Mesothelial cell of epicardium (in vitro differentiated cells): ENCODE measurements around the gene SMIM22. TPM values are rescaled to one million over a fixed set of nuclear protein-coding genes. Genes with fewer than 3 reads are reported as not detected.
A peak's percentile ranks its signal among the peaks of the same experiment; 100 is the strongest.

Experiments used
- DNase-seq, 2 experiments: peaks; one replicate each; pipeline ENCODE4 v3.0.0; 2021; ENCODE audit warnings: low spot score in 2 of 2; ENCODE audit not compliant: unreplicated experiment in 2 of 2
- H3K27ac Mint-ChIP-seq: 2 replicates; pipeline ENCODE4 v1.8.0; 2021; ENCODE audit warnings: mixed read lengths
- H3K27me3 Mint-ChIP-seq: 2 replicates; pipeline ENCODE4 v1.8.0; 2021; ENCODE audit warnings: low read depth, mixed read lengths
- H3K36me3 Mint-ChIP-seq: 2 replicates; pipeline ENCODE4 v1.8.0; 2021; ENCODE audit warnings: mixed read lengths
- H3K4me1 Mint-ChIP-seq: 2 replicates; pipeline ENCODE4 v1.8.0; 2021; ENCODE audit warnings: mixed read lengths
- H3K4me3 Mint-ChIP-seq: 2 replicates; pipeline ENCODE4 v1.8.0; 2021; ENCODE audit warnings: mild to moderate bottlenecking, moderate library complexity, mixed read lengths
- H3K9me3 Mint-ChIP-seq: 2 replicates; pipeline ENCODE4 v1.8.0; 2021; ENCODE audit warnings: mixed read lengths
- CTCF ChIP-seq: fragments of 200-600 bp; sonication (generic); IDR thresholded peaks from one replicate; pipeline ENCODE4 v1.5.0; 2021; ENCODE audit warnings: antibody characterized with exemption; ENCODE audit not compliant: unreplicated experiment
- total RNA-seq: library from RNA; stranded (reverse); gene quantifications from 3 replicates; pipeline ENCODE4 v1.2.1, GENCODE V29; 2021

Gene SMIM22
- total RNA-seq, 1 donor from 2014 or later, result not detected

- peak; percentile 88 to 98 for DNase-seq
- Mint-ChIP-seq H3K36me3 (peaks cover 2% of the 10 kb centered on the region), H3K9me3 (no peaks in the 10 kb centered on the region), H3K27me3 (no peaks in the 10 kb centered on the region), H3K27ac (peak within 1 kb of the TSS; percentile 97), H3K4me1 (peaks cover 15% of the 10 kb centered on the region), H3K4me3 (peak within 1 kb of the TSS; percentile 79)
- TF ChIP-seq CTCF, result no peak
Observed at GRCh38 chr16:4766875-4767628, 28.1 kb upstream of the SMIM22 start, which contains the start of gene ZNF500. Gene ZNF500 (minus strand): TSS chr16:4767162. CDS start chr16:4765978, 1,184 bp downstream.

GRCh38 chr16:4767872-4768548 is 27.2 kb upstream of the SMIM22 start:
- Mint-ChIP-seq H3K9me3 (no peaks in the 10 kb centered on the region), H3K27ac (peak overlapping the region; percentile 97), H3K27me3 (no peaks in the 10 kb centered on the region), H3K36me3 (no peaks in the 10 kb centered on the region), H3K4me3 (peak overlapping the region; percentile 79), H3K4me1 (peaks cover 15% of the 10 kb centered on the region)
- no peak for TF ChIP-seq CTCF
- no peak for DNase-seq

GRCh38 chr16:4768549-4769305 is 26.4 kb upstream of the SMIM22 start:
- peak; percentile 92 to 98 for DNase-seq
- H3K4me1 Mint-ChIP-seq, result peaks cover 15% of the 10 kb centered on the region
- peak overlapping the region; percentile 97 for H3K27ac Mint-ChIP-seq
- H3K9me3 Mint-ChIP-seq, result no peaks in the 10 kb centered on the region
- no peak for TF ChIP-seq CTCF
- no peaks in the 10 kb centered on the region for H3K36me3 Mint-ChIP-seq
- H3K27me3 Mint-ChIP-seq, result no peaks in the 10 kb centered on the region
- H3K4me3 Mint-ChIP-seq, result peak overlapping the region; percentile 79

- TF ChIP-seq CTCF, result no peak
- H3K4me3 Mint-ChIP-seq, result peak overlapping the region; percentile 79
- no peak overlapping the region for H3K27ac Mint-ChIP-seq
- no peak for DNase-seq
- H3K9me3 Mint-ChIP-seq, result no peaks in the 10 kb centered on the region
- H3K27me3 Mint-ChIP-seq, result no peaks in the 10 kb centered on the region
- H3K36me3 Mint-ChIP-seq, result no peaks in the 10 kb centered on the region
- peaks cover 15% of the 10 kb centered on the region for H3K4me1 Mint-ChIP-seq
Observed at GRCh38 chr16:4769306-4769638, 25.9 kb upstream of the SMIM22 start.

GRCh38 chr16:4771646-4772045 is 23.5 kb upstream of the SMIM22 start:
- no peak for DNase-seq
- H3K27ac Mint-ChIP-seq, result no peak overlapping the region
- no peak overlapping the region for H3K4me3 Mint-ChIP-seq
- H3K27me3 Mint-ChIP-seq, result no peaks in the 10 kb centered on the region
- no peaks in the 10 kb centered on the region for H3K36me3 Mint-ChIP-seq
- H3K9me3 Mint-ChIP-seq, result no peaks in the 10 kb centered on the region
- TF ChIP-seq CTCF, result no peak
- peaks cover 7% of the 10 kb centered on the region for H3K4me1 Mint-ChIP-seq
